ENCODE measurements around the gene COL6A1.

GRCh38 chr21:45972353-45972715 lies 9.2 kb upstream of the COL6A1 start:
- no peak for TF ChIP-seq CTCF (IDR thresholded peaks at IDR 0.05 in 8 of 11, conservative IDR thresholded peaks at IDR 0.05 in 3 of 11)
- no peak for TF ChIP-seq POLR2A (IDR thresholded peaks at IDR 0.05)
- TF ChIP-seq POLR2AphosphoS5 (IDR thresholded peaks at IDR 0.05): no peak

Measured in spleen (tissue), 7 donors.